ENCODE measurements around the gene FAM13B.

- TF ChIP-seq, protein P1, sequence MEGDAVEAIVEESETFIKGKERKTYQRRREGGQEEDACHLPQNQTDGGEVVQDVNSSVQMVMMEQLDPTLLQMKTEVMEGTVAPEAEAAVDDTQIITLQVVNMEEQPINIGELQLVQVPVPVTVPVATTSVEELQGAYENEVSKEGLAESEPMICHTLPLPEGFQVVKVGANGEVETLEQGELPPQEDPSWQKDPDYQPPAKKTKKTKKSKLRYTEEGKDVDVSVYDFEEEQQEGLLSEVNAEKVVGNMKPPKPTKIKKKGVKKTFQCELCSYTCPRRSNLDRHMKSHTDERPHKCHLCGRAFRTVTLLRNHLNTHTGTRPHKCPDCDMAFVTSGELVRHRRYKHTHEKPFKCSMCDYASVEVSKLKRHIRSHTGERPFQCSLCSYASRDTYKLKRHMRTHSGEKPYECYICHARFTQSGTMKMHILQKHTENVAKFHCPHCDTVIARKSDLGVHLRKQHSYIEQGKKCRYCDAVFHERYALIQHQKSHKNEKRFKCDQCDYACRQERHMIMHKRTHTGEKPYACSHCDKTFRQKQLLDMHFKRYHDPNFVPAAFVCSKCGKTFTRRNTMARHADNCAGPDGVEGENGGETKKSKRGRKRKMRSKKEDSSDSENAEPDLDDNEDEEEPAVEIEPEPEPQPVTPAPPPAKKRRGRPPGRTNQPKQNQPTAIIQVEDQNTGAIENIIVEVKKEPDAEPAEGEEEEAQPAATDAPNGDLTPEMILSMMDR (IDR thresholded peaks at IDR 0.05), result no peak
- TF ChIP-seq POLR2A (IDR thresholded peaks at IDR 0.05), result no peak
Observed at GRCh38 chr5:138025285-138025684, 7.6 kb downstream of the FAM13B start.

Measured in Peyer's patch (tissue), 4 donors.